DOHH2 (cell line): ENCODE measurements around the gene DGKD.

Experiments used
- EZH2phosphoT487 ChIP-seq: fragments of 200-600 bp; sonication (generic); IDR thresholded peaks from 2 replicates; pipeline ENCODE4 v1.6.1; 2017; ENCODE audit warnings: borderline replicate concordance, mild to moderate bottlenecking, antibody characterized with exemption, low read length, moderate library complexity, mixed read lengths
- TF ChIP-seq, protein P1 (sequence below): fragments of 200-600 bp; sonication (generic); IDR thresholded peaks from one replicate; pipeline ENCODE4 v1.5.1; 2014; ENCODE audit warnings: antibody characterized with exemption, mild to moderate bottlenecking, low read depth, low read length; ENCODE audit not compliant: poor library complexity, severe bottlenecking

- no peak for TF ChIP-seq EZH2phosphoT487
- TF ChIP-seq, protein P1, sequence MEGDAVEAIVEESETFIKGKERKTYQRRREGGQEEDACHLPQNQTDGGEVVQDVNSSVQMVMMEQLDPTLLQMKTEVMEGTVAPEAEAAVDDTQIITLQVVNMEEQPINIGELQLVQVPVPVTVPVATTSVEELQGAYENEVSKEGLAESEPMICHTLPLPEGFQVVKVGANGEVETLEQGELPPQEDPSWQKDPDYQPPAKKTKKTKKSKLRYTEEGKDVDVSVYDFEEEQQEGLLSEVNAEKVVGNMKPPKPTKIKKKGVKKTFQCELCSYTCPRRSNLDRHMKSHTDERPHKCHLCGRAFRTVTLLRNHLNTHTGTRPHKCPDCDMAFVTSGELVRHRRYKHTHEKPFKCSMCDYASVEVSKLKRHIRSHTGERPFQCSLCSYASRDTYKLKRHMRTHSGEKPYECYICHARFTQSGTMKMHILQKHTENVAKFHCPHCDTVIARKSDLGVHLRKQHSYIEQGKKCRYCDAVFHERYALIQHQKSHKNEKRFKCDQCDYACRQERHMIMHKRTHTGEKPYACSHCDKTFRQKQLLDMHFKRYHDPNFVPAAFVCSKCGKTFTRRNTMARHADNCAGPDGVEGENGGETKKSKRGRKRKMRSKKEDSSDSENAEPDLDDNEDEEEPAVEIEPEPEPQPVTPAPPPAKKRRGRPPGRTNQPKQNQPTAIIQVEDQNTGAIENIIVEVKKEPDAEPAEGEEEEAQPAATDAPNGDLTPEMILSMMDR, result no peak
Measured at GRCh38 chr2:233351423-233351822, 2.9 kb upstream of the DGKD start.
